VCaP (cell line): ENCODE data around the gene CAMTA1.
A peak's percentile ranks its signal among the peaks of the same experiment; 100 is the strongest.

Source experiments
- H3K27ac ChIP-seq: fragments of 450-650 bp; 2 replicates; pipeline ENCODE4 v1.5.1; 2017
- TF ChIP-seq, protein P1 (sequence below): fragments of 450-650 bp; conservative IDR thresholded peaks from 2 replicates; pipeline ENCODE4 v1.5.1; 2017; ENCODE audit warnings: mild to moderate bottlenecking, moderate library complexity

CAMTA1 gene

GRCh38 chr1:7679873-7680206 is 894.6 kb downstream of the CAMTA1 start:
- TF ChIP-seq, protein P1, sequence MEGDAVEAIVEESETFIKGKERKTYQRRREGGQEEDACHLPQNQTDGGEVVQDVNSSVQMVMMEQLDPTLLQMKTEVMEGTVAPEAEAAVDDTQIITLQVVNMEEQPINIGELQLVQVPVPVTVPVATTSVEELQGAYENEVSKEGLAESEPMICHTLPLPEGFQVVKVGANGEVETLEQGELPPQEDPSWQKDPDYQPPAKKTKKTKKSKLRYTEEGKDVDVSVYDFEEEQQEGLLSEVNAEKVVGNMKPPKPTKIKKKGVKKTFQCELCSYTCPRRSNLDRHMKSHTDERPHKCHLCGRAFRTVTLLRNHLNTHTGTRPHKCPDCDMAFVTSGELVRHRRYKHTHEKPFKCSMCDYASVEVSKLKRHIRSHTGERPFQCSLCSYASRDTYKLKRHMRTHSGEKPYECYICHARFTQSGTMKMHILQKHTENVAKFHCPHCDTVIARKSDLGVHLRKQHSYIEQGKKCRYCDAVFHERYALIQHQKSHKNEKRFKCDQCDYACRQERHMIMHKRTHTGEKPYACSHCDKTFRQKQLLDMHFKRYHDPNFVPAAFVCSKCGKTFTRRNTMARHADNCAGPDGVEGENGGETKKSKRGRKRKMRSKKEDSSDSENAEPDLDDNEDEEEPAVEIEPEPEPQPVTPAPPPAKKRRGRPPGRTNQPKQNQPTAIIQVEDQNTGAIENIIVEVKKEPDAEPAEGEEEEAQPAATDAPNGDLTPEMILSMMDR = no peak
- H3K27ac ChIP-seq = peak overlapping the region; percentile 86

DNA sequence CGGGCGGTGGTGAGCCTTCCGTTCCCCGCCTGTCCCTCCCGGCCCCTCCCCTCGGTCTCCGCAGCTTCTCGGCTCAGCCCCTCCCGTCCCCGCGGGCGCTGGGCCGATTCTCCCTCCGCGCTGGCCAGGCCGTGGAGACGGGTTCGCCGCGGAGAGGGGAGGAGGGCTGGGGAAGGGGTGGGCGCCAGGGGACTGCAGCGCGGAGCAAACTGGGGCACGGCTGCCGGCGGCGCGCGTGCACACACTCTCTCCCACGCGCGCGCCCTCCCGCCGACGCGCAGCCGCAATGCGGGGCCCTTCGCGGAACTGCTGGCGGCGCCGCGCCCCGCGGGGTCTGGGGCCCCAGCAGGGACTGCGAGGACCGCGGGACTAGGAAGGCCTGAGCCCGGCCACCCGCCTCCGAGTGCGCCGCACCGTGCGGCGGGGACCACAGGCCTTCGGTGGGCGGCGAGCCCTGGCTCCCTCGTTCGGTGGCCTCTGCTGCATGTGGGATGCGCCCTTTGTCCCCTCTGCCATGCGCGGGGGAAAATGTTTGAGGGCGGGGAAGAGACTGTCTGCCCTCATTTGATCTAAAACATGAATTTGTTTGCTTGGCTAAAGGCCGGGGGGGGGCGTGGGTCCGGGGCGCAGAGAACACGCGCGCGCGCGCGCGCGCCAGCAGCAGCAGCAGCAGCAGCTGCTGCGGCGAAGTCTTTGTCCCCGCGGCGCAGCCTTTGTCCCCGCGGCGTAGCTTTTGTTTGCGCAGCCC is 895.1 kb downstream of the CAMTA1 start:
- peak overlapping the region; percentile 86 for H3K27ac ChIP-seq
- TF ChIP-seq, protein P1 = no peak

DNA sequence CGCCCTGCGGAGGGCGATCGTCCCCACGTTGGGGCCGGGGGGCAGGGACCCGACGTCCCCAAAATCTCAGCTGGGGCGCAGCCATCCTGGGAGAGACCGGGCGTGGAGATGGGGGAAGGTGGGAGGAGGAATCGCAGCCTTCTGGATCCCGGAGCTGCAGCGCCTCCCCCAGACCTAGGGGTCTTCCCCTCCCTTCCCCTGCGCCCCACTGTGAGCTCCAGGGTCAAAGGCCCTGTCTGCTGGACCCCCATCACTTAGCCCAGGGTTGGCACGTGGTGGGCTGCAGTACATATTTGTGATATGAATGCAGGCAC is 895.7 kb downstream of the CAMTA1 start:
- TF ChIP-seq, protein P1 = no peak
- peak overlapping the region; percentile 86 for H3K27ac ChIP-seq

GRCh38 chr1:7681401-7681800 is 896.1 kb downstream of the CAMTA1 start:
- TF ChIP-seq, protein P1 = no peak
- no peak overlapping the region for H3K27ac ChIP-seq

- no peak overlapping the region for H3K27ac ChIP-seq
- TF ChIP-seq, protein P1 = no peak
Measured at GRCh38 chr1:7683521-7683920, 898.3 kb downstream of the CAMTA1 start.

DNA sequence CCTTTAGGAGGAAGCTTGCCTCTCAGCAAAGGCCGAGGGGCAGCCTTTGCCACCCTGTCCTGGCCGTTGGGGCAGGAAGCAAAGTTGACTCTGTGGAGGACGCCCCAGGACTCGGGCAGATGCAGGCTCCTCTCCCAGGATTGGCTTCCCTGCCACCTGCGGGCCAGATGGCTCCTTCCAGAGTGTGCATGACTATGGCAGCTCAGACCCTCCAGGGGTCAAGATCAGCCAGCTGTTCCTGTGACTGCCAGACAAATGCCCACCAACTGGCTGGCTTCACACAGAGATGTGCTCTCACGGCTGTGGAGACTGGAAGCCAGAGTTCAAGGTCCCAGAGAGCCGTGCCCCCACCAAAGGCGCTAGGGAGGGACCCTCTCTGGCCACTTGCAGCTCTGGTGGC is 898.9 kb downstream of the CAMTA1 start:
- H3K27ac ChIP-seq = no peak overlapping the region

DNA sequence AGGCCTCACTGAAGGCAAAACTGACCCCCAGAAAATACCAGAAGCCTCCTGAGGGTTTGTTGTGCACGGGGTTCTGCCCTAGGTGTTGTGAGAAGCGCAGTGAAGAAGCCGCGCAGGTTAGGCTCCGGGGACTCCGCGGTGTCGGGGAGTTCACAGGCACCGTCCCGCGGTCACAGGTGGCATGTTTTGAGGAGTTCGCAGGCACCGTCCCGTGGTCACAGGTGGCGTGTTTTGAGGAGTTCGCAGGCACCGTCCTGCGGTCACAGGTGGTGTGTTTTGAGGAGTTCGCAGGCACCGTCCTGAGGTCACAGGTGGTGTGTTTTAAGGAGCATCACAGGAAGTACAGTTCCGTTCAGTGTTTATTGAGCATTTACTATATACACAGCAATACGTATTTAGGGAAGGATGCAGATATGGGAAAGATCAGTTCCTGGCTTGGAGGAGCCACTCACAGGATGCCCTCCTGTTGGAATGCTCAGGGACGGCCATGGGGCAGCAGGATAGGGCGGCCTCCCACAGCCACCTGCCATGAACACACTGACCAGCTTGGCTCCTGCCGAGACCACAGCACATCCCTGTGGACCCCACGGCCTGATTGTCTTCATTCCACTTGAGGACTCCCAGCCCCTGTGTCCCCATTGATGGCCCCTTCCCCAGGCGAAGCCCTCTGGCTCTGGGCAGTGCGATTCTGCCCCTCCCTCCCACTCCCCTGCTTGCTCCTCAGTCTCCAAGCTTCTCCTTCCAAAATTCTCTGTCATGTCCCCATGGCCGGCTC is 899.8 kb downstream of the CAMTA1 start:
- no peak overlapping the region for H3K27ac ChIP-seq
- TF ChIP-seq, protein P1 = no peak

More for the DNA sequence above, 898.9 kb downstream of the CAMTA1 start:
- TF ChIP-seq, protein P1 = no peak
